Ecto neural progenitor cell (in vitro differentiated cells): ENCODE measurements around the gene BTD.

Experiments used
- DNase-seq: peaks from one replicate; pipeline ENCODE4 v3.0.0-alpha.2; 2018; ENCODE audit warnings: low spot score

The BTD gene

DNA sequence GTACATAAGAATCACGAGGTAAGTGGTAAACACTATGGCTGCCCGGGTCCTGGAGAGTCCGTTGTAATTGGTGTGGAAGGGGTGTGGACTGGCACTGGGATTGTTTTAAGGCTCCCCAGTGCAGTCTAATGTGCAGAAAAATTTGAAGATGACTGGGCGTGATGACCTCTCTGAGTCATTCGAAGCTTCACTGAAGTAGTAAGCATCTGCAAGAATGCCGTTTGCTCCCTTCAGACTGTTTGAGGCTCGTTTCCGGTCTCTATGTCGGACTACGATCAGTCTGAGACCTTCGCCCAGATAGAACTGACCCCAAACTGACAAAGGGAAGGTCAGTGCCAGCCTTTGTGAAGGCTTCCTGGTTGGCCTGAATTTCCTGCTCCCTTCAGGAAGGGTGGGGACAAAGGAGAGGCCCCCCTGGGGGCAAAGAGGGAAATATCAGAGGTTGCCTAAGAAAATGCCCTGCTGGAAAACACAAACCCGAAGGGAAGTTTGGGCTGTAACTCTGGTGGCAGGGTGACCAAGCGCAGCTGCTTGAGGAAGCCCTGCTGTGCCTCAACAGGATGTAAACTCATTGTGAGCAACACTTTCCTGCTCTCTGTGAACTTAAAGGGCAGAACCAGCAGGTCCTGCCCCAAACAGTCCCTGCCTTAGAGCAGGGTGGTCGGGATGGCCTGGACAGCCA, 34.6 kb downstream of the BTD start:
- no peak for DNase-seq

DNA sequence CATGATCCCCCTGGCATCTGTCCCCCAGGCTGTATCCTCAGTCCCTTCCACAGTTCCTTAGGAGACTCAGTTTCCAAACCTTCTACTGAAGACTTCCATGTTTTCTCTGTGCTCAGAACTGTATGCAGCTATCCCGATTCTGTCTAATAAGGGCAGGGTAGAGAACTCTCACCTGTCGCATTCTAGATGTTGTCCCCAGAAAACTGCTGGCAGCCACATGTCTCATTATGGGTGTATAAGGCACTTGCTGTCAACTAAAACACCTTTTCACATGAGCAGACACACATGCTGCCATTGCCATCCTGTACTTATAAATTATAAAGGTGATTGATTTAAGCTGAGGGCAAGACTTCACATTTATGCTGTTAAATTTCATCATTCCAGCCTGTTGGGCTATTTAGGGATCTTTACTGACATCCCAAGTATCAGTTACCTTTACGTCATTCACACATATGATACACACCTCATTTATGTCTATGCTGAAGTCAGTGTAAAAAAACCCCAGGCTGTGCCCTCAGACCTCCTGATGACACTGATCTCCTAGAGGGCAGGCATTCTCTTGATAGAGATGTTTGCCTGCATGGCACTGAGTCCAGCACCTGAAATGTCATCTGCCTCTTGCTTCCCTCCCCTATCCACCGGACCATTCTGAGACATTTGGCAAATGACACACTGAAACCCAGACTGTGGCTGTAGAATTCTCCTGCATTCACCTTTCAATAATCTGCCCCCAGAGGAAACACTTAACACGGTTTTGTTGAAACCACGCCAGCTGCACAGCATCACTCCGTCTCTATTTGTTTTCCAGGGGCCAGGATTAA, 35.8 kb downstream of the BTD start:
- DNase-seq: no peak

DNA sequence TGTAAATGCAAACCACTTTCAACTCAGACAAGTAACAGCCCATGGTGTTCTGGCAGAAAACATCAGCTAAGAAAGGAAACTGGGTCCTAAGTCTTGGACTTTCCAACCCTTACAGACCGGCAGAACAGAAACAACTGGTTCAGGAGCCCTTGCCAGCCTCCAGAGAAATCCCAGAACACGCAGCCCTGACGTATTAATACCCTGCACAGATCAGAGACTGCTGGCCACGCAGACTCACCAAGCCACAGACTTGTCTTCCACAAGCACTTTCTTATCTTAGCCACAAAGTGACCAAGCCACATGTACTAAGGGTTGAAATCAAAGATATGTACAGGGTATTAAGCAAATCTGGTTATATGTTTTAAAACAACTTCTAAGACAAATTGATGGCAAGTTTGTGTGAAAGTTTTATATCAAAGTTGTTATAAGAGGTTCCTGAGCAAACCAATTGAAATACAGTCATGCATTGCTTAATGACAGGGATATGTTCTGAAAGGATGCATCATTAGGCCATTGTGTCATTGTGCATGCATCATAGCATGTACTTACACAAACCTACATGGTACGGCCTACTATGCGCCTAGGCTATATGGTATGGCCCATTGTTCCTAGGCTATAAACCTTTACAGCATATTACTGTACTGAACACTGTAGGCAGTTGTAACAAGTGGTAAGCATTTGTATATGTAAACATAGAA, 36.8 kb downstream of the BTD start:
- DNase-seq: no peak

DNA sequence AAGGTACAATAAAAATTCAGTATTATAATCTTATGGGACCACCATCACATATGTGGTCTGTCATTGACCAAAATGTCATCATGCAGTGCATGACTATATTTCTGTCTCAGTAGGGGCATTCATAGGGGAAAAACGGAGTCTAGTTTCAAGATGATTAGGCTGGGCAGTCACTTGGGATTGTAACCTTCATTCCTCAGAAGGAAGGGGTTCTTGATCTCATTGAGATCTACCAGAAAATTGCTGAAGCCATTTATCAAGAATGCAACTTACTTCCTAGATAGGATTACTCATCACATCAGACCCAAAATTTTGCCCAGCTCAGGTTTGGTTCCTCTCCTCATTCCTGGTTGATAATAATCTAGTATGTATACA, 37.3 kb downstream of the BTD start:
- no peak for DNase-seq

DNA sequence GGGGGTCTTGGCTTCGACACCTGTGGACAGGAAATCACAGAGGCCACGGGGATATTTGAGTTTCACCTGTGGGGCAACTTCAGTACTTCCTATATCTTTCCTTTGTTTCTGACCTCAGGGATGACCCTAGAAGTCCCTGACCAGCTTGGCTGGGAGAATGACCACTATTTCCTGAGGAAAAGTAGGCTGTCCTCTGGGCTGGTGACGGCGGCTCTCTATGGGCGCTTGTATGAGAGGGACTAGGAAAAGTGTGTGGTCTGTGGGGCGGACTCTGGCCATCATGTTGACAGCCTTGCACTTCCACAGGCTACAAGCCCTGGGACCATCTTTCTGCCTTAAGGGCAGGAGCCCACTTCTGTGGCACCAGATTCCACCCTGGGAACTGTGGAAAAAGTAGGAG, 43.7 kb downstream of the BTD start:
- DNase-seq: no peak

DNA sequence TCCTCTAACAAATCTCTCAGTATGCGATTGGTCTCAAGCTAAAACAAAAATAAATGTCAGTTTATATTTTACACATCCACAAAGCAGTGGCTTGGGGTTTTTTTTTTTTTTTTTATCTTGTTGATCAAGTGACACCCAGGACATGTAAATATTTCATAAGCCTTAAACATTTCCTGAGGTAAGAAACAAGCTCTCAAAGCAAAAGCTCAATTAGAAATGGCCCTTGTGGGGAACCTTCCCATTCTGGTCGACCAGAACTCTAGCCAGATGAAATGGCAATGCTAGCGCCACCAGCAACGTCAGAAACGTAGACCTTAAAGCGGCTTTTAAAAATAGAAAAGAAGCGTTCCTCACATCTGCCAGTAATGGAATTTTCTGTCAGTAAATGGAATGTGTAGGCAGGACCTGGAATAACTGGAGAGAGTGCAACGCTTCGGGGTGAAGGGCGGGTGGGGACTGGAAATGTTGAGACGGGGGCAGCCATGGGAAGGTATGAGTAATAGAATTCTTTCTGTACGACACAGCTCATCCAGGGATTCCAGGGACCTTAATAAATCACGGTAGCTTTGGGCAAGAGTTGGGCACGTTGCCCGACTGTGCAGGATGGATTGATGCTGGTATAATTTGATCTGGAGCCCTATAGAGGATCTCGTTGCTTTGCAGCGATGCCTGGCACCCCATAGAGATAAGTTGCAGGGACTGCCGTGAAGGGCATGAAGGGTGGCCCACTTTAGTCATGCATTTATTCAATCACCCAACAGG, 44.4 kb downstream of the BTD start:
- DNase-seq: no peak

DNA sequence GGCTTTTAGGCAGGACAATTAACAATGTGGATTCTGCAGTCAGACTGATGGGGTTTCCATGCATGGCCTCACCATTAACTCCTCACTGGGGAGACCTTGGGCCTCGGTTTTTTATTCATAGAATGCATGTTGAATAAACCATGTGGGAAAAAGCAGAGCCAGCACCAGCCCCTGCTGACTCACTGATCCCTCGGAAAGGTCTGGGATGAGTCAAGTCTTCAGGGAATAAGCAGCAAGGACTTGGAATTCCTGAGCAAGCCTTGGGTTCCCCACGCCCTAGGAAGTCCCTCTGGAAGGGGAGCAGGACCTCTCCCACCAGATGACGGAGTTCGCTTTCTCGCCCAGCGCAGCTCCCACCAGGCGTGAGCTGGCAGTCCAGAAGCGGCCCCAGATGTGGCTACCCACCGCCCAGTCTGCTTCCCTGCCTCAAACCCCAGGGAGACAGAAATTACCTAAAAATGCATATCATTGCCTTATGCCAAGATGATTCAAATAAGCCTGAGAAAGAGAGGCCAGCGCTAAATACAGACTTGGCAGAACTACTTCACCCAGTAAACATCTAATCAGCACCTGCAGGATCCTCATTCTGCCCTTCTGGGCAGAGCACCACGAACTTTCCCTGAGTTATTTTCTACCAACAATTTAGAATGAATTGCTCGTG, 45.4 kb downstream of the BTD start:
- DNase-seq: no peak

DNA sequence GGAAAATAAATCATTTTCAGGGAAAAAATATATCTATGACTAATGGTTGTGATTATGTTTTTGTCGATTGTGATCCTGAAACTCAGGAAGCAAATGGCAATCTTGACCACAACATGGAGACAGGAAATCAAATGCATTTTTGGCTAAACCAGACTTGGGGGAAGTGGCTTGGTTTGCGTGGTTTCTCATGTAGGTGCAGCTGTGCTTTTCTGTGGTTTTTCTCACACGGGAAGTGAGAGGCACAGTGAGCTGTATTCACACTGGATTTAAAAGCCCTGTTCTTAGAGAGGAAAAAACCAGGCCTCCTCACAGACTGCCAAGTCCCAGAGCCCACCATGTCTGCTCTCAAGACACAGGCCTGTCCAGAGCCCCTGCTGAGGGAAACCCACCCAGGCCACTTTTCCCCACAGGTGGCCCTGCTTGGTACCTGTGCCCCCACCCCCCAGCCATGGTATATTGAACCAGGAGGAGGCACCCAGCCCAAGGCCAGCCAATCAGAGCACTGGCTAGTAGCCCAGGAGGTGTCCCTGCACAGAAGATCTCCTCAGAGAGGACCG, 46.1 kb downstream of the BTD start:
- DNase-seq: no peak

DNA sequence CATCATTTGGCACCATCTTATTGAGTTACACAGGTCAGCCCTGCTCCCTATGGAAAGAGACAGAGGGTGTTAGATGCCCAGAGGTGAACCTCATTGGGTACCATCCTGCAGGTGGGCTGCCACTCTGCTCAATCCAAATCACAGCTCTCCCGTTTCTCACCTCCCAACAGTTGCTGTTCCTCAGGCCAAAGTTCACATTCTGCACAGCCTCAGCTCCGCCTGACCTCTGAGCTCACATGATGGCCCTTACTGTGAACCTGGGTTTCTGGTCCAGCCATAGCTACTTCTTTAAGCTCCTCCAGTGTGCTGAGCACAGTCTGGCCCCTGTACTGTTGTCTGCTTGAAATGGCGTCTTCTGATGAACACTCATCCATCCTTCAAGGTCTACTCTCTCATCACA, 47.8 kb downstream of the BTD start:
- DNase-seq: no peak

DNA sequence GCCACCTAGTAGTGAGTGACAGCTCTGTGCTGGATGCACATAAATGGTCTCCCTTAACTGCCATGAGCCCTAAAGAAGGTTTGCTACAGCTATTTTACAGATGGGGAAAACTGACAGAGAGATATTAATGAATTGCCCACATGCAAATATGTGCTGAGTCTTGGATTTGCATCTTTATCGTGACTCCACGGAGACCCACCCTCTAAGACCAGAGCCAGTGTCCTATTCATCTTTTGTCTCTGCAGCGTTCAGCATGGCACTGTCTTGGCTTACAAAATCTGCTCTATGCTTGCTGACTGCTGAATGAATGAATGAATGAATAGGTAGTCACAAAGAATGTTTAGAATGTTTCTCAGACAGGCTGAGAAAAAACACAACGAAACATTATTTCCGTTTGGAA, 48.3 kb downstream of the BTD start:
- no peak for DNase-seq

DNA sequence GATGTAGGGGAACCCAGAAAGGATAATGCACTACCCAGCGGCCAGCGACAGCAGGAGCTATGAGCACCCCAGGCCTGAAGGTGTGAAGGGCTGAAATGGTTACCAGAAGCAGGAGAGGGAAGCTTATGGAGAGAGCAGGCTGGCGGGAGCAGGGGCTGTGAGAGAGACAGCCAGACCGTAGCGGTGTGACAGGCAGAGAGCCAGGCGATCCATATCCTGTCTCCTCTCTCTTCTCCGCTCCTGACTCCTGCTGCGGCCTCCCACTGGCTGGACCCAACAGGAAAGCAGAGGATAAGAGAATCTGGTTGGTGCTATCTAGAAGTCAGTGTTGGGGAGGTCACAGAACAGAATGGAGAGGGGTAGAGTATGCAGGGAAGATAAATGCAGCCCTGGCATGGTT, 49.9 kb downstream of the BTD start:
- DNase-seq: no peak

DNA sequence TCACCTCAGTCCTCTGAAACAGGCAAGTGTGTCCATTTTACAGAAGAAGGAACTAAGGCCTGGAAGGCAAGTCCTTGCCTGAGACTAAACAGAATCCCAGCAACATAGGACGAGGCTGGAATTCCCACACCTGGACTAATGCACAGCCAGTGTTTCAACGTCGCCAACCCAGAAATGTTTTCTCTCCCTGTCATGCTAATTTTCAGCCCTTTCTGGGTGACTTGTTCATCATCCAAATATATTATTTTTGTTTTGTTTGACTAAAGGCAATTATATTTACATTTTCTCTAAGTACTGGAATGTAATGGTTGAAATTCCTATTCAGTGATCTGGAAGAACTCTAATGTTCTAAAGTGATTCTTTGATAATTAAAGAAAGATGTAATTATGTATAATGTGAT, 51.8 kb downstream of the BTD start:
- DNase-seq: no peak

DNA sequence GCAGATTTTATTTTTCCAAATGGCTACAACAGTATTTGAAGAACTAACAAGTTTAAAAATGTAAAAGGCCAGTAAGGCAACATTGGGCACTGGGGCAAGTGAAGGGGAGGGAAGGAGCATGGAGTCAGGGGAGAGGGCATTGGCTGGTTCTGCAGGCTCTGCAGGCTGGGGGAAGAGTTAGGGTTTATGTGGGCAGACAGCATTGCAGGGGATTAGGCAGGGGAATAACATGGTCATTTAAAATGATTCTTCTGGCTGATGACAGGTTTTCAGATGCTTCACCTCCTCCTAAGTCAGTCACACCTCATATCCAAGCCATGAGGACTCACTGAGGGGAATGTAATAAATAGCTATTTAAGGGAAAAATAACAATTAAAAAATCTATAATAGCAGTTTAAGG, 52.6 kb downstream of the BTD start:
- DNase-seq: no peak

DNA sequence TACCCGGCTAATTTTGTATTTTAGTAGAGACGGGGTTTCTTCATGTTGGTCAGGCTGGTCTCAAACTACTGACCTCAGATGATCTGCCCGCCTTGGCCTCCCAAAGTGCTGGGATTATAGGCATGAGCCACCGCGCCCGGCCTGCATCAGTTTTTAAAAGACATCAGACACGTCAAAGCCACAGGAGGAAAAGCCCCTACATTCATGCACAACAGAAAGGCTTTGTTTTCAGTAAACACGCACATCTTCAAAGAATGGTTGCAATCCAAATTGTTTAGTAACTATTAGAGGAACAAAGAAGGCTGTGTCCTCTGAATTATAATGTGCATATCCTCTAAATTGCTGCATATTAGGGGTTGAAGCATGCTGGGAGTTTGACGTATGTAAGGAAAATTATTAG, 53.3 kb downstream of the BTD start:
- DNase-seq: no peak

DNA sequence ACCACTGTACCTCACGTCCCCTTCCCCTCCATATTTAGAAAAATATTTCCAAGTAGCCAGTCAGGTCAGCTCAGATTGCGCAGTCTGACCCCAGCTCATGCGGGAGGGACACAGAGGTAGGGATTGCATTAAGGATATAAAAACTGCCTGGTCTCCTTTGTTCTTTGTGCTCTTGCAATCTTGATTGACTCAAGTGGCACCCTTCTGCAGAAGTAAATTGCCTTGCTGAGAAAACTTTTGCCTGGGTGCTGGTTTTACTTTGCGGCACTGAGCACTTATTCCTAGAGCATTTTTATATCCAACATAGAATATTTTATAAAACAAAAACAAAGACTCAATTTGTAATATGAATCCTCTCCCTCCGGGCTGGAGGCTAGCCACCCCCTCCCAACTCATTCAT, 54.8 kb downstream of the BTD start:
- DNase-seq: no peak

DNA sequence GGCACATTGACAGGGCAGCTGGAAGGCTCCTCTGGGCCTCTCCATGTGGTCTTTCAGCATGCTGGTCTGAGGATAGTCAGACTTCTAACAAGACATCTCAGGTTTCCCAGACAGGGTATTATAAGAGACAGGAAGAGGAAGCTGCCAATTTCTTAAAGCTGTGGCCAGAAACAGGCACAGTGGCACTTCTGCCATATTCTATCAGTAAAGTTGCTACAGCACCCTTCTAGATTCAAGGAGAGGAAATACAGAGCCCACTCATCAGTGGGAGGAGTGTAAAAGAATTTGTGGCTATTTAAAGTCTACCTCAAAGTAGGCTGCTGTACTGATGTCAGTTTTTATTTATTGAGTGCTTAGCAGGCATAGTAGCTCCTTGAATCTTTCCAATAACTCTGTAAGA, 55.5 kb downstream of the BTD start:
- DNase-seq: no peak

DNA sequence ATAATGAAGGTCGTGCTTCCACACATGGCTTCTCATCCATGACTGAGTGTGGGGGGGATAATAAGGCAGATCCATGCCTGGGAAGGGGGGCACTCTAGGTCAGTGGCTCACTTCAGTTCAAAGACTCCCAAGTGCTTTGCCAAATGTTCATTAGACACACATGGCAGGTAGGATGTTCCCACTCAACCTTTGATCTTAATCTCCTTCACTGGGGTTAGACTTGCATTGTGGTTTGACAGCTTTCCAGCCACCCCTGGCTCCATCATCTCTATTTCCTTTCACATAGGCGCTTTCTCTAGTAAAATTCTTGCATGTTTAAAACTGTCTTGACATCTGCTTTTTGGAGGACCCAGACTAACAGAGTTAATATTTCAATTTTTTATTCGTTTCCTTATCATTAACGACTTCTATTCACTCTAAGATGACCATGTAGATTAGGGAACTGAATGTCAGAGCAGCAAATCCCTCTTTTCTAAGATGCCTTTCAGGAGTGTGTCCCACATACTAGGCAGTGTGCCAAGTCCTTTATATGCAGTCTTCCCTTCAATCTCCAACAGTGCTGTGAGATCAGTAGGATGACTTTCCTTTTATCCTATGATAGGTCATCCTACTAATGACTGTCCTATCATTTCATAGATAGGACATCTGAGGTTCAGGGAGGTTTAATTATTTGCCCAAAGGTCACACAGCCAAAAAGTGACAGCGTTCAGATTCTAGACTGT, 57.9 kb downstream of the BTD start:
- no peak for DNase-seq

DNA sequence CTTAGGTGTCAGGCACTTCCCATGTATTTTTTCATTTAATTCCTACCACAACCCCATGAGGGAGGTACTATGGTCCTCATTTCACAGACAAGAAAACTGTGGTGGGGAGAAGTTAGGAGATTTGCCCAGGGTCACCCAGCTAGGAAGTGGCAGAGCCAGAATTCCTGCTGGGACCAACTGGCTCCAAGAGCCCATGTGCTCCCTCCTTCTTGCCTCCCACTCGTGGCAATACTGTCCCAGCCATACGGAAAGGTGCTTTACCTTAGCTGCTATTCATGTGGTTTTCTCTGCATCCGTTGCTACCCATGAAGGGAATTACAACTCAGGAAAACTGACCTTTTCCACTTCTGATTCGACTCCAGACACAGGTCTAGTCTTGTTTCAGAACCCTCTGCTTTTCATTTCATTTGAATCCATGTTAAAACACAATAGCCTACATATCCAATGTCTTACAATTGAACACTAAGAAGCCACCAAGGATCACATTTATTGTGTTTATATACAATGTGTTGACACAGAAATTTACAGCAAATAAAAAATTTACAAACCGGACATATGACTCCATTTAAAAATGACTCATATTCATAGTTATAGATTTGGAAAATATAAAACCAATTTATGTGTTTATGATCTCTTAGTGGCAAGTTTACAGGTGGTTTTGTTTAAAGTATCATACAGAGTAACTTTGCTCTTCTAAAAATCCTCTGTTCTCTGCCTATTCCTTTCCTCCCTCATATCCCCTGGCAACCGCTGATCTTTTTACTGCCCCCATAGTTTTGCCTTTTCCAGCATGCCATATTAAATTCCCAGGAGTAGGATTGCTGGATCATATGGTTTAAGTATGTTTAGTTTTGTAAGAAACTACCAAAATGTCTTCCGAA, 58.8 kb downstream of the BTD start:
- DNase-seq: no peak

DNA sequence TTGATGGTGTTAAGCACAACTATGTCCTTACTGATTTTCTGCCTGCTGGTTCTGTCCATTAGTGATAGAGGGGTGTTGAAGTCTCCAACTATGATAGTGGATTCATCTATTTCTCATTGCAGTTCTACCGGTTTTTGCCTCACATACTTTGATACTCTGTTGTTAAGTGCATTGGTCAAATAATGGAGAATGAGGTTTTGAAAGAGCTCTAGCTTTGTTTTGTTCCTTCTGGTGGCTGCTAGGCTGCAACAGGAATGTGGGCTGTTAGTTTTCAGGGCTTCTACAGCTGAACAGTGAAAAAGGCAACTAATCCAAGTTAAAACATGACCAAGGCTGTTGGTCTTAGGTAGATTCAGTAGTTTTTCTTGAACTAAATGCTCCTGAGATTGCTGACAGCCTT, 62.6 kb downstream of the BTD start:
- DNase-seq: no peak
